SW480 (cell line): ENCODE measurements around the gene CABP5.
"Not testable (repeated sequence)": the region's sequence is repeated elsewhere in the genome, so short reads cannot be mapped to it uniquely, and the experiment has no call there.

ENCODE experiments used
- DNase-seq: peaks from one replicate; pipeline ENCODE4 v3.0.0-alpha.2; 2016; ENCODE audit warnings: low spot score

Gene CABP5

GRCh38 chr19:48043675-48044258 is at the start of gene CABP5:
Gene CABP5, minus strand, starts transcription at chr19:48044079. Its CDS starts 157 bp downstream, at chr19:48043922.
- DNase-seq, result no peak

DNA sequence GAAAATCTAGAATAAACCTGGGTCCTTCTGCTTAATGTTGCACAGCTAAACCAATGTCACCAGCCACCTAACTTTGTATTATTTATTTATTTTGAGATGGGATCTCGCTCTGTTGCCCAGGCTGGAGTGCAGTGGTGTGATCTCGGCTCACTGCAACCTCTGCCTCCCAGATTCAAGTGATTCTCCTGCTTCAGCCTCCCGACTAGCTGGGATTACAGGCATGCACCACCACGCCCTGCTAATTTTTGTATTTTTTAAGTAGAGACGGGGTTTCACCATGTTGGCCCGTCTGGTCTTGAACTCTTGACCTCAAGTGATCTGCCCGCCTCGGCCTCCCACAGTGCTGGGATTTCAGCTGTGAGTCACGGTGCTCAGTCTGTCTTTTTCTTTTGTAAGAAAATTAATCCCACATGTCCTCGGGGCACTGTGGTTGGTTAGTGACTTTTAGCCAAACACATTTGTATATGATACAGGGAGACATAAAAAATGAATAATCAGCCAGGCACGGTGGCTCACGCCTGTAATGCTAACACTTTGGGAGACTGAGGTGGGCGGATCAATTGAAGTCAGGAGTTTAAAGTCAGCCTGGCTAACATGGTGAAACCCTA is 47.3 kb upstream of the CABP5 start:
- not testable (repeated sequence) for DNase-seq

DNA sequence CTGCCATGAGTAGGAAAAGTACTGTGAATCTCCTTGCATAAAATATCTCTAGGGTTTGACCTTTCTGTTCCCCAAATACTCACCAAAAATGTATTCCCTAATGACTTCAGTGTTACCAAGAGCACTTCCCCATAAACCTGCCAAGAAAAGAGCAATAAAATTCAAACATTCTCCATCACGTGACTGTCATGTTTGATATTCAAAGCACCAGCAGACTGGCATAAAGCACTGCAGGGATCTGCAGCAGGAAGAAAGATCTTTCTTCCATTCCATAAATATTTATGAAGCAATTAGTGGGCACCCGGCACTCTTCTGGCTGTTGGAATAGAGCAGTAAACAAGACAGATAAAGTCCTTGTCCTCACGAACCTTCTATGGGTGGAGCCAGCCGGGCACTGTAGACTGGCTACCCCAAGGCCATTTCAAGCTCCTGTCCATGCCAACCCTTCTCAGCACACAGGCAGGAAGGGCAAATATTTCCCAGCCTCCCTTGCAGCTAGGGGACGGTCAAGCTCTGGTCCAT is 46.5 kb upstream of the CABP5 start:
- DNase-seq, result peak; percentile 68

- DNase-seq, result not testable (repeated sequence)
Observed at GRCh38 chr19:48088991-48089390, 45.1 kb upstream of the CABP5 start.

- peak; percentile 41 for DNase-seq
Observed at GRCh38 chr19:48085904-48086864, 42.3 kb upstream of the CABP5 start.

DNA sequence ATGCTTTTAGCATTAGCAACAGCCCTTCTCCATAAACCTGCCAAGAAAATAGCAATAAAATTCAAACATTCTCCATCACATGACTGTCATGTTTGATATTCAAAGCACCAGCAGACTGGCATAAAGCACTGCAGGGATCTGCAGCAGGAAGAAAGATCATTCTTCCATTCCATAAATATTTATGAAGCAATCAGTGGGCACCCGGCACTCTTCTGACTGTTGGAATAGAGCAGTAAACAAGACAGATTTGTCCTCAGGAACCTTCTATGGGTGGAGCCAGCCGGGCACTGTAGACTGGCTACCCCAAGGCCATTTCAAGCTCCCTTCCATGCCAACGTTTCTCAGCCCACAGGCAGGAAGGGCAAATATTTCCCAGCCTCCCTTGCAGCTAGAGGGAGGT is 41.2 kb upstream of the CABP5 start:
- no peak for DNase-seq

DNA sequence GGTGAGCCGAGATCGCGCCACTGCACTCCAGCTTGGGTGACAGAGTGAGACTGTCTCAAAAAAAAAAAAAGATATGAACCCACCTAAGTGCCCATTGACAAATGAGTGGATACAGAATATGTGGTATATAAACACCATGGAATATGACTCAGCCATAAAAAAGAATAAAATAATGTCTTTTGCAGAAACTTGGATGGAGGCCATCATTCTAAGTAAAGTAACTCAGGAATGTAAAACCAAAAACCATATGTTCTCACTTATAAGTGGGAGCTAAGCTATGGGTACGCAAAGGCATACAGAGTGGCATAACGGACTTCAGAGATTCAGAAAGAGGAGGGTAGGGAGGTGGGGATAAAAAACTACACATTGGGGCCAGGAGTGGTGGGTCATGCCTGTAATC is 37.2 kb upstream of the CABP5 start:
- DNase-seq, result no peak

GRCh38 chr19:48070177-48070769 is 26.4 kb upstream of the CABP5 start:
- not testable (repeated sequence) for DNase-seq

DNA sequence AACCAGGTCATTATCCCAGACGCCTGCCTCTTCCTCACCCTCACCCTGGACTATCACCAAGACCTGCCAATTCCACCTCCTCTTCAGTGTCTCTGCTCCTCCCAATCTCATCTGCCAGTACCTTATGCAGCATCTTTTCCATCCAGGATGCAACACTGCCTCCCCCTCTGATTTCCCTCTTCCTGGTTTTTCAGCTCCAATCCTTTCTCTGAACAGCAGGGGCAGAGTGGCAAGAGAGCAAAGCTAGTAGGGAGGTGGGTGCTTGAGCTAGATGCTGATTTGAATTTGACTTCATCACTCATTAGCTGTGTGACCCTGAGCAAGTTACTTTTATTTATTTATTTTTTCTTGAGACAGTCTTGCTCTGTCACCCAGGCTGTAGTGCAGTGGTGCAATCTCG is 25.6 kb upstream of the CABP5 start:
- no peak for DNase-seq

DNA sequence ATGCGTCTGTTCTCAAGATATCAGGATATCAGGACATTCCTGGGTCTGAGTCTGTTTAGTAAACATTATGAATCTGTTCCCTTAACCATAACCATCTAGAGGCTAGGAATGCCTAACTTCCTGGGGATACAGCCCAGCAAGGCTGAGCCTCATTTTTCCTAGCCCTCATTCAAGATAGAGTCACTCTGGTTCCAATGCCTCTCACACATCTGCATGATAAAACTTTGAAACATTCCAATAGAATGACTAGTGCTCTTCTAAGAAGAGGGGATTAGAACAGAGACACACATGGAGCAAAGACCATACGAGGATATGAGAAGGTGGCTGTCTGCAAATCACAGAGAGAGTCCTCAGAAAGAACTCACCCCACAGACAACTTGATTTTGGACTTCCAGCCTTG is 20.6 kb upstream of the CABP5 start:
- peak; percentile 40 for DNase-seq

- DNase-seq, result no peak
Observed at GRCh38 chr19:48061401-48062344, 17.8 kb upstream of the CABP5 start.

DNA sequence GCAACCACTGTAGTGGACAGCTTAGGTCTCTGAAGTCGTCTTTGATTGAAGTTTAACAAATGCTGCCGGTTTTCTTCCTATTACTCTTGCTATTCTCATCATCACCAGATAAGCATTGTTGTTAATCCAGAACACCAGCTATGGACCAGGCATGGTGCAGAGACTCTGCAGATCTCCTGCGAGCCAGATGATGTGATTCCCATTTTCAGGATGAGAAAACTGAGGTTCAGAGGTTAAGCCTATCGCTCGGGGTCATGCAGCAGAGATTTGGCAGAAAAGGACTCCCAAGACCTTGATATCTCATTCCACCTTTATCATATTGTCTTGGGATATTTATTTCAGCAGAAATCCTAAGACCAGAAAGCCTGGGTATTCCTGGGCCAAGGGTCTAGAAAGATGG is 16.5 kb upstream of the CABP5 start:
- no peak for DNase-seq

DNA sequence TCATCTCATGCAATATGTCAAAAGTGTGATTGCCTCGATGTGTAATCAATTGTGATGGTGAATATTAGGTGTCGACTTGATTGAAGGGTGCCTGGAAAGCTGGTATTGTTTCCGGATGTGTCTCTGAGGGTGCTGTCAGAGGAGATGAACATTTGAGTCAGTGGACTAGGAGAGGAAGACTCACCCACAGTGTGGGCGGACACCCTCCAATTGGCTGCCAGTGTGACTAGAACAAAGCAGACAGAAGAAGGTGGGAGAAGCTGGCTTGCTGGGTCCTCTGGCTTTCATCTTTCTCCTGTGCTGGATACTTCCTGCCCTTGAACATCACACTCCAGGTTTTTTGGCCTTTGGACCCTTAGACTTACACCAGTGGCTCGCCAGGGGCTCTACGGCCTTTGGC is 15.5 kb upstream of the CABP5 start:
- no peak for DNase-seq

DNA sequence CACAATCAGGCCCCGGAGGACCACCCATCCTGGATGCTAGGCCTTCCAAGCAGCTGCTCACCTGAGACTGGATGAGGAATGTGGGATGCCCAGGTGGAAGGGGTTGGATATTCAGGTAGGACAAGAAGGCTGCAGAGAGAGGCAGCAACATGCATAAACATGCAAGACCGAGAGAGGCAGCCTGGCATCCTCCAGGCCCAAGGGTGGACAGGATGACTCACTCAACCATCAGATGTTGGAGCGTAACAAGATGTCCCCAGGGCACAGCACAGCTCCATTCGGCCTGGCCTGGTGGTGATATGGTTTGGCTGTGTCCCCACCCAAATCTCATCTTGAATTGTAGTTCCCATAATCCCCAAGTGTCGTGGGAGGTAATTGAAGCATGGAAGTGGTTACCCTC is 10.0 kb upstream of the CABP5 start:
- DNase-seq, result no peak

DNA sequence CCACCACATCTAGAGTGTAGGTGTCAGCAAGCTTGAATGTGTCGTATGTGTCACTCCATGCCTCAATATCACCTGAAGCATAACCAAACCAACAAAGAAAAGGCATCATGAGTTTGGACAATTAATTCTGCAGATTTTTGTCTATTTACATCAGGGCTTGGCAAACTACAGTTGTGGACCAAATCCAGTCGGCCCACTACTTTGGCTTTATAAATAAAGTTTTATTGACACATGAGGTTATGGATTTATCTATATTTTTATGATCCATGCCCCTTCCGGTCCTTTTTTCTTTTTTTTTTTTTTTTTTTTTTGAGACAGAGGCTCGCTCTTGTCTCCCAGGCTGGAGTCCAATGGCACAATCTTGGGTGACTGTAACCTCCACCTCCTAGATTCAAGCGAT is 9.2 kb upstream of the CABP5 start:
- DNase-seq, result no peak

GRCh38 chr19:48051335-48052033 is 7.6 kb upstream of the CABP5 start:
- DNase-seq, result no peak

DNA sequence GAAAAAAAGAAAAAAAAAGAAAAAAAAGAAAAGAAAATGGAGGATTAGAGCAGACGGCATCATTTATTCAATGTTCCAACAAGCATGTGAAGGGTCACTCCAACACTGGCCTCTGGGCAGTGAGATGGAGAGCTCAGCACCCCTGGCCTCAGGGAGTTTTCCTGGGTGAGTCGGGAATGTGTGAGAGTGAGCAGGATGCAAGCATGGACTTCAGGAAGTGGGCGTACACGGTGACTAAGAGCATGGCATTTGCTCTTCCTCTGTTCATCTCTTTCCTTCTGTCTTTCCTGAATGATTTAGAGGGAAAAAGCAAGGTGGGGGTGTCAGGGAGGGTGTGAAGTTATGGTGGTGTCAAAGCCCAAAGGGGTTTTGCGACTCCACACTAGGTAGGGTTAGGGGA is 682 bp upstream of the CABP5 start:
- no peak for DNase-seq

- no peak for DNase-seq
Observed at GRCh38 chr19:48041877-48042580, 1.9 kb downstream of the CABP5 start.

DNA sequence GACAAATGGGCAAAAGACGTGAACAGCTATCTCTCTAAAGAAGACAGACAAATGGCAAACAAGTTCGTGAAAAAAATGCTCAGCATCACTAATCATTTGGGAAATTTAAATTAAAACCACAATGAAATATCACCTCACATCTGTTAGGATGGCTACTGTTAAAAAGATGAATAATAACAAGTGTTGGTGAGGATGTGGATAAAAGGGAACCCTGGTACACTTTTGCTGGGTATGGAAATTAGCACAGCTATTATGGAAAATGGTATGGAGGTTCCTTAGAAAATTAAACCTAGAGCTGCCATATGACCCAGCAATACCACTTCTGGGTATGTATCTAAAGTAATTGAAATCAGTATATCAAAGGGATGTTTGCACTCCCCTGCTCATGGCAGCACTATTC is 7.1 kb downstream of the CABP5 start:
- DNase-seq, result no peak

GRCh38 chr19:48033604-48034003 is 10.3 kb downstream of the CABP5 start:
- DNase-seq, result no peak
